ENCODE results near the gene ZDHHC17.

- TF ChIP-seq, protein P1, sequence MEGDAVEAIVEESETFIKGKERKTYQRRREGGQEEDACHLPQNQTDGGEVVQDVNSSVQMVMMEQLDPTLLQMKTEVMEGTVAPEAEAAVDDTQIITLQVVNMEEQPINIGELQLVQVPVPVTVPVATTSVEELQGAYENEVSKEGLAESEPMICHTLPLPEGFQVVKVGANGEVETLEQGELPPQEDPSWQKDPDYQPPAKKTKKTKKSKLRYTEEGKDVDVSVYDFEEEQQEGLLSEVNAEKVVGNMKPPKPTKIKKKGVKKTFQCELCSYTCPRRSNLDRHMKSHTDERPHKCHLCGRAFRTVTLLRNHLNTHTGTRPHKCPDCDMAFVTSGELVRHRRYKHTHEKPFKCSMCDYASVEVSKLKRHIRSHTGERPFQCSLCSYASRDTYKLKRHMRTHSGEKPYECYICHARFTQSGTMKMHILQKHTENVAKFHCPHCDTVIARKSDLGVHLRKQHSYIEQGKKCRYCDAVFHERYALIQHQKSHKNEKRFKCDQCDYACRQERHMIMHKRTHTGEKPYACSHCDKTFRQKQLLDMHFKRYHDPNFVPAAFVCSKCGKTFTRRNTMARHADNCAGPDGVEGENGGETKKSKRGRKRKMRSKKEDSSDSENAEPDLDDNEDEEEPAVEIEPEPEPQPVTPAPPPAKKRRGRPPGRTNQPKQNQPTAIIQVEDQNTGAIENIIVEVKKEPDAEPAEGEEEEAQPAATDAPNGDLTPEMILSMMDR (conservative IDR thresholded peaks at IDR 0.05; ENCODE audit: low read length), result no peak
- no peak for TF ChIP-seq EZH2phosphoT487 (IDR thresholded peaks at IDR 0.05; ENCODE audit: borderline replicate concordance)
Observed at GRCh38 chr12:76848132-76848531, 84.2 kb downstream of the ZDHHC17 start.
